Astrocyte (in vitro differentiated cells and primary cell): ENCODE data around the gene CCNT2.

Source experiments
- EZH2 ChIP-seq: IDR thresholded peaks from 2 replicates; pipeline ENCODE4 v1.6.1; 2012; ENCODE audit warnings: mild to moderate bottlenecking, low read length, inconsistent platforms; ENCODE audit not compliant: insufficient read depth
- TF ChIP-seq, protein P1 (sequence below): IDR thresholded peaks from 2 replicates; pipeline ENCODE4 v1.5.1; 2011; ENCODE audit warnings: low read depth, mild to moderate bottlenecking, inconsistent platforms, low read length, moderate library complexity; ENCODE audit not compliant: insufficient read depth

GRCh38 chr2:134944975-134945374 lies 26.4 kb downstream of the CCNT2 start:
- TF ChIP-seq, protein P1, sequence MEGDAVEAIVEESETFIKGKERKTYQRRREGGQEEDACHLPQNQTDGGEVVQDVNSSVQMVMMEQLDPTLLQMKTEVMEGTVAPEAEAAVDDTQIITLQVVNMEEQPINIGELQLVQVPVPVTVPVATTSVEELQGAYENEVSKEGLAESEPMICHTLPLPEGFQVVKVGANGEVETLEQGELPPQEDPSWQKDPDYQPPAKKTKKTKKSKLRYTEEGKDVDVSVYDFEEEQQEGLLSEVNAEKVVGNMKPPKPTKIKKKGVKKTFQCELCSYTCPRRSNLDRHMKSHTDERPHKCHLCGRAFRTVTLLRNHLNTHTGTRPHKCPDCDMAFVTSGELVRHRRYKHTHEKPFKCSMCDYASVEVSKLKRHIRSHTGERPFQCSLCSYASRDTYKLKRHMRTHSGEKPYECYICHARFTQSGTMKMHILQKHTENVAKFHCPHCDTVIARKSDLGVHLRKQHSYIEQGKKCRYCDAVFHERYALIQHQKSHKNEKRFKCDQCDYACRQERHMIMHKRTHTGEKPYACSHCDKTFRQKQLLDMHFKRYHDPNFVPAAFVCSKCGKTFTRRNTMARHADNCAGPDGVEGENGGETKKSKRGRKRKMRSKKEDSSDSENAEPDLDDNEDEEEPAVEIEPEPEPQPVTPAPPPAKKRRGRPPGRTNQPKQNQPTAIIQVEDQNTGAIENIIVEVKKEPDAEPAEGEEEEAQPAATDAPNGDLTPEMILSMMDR, result no peak
- no peak for TF ChIP-seq EZH2
